ENCODE results near the gene SERPINC1.
"Not testable (repeated sequence)": the region's sequence is repeated elsewhere in the genome, so short reads cannot be mapped to it uniquely, and the experiment has no call there.

Gene SERPINC1

DNA sequence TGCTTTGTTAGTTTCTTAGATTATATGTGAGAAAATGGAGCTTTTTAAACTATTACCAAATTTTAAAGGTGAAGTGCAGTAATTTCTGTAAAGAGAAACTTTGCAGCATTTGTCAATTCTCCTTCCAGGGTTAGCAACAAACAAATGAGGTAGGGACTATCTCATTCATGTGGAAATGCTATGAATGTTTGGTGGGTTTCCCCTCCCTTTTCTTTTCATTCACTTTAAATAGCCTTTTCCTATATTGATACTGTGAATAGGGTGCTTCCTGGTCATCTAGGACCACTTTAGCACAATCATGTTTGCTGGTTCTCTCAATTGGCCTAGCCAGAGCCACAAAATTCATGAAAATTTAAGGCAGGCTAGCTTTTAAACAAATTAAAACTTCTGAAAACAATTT lies 28.4 kb downstream of the SERPINC1 start:
- no peak for DNase-seq

DNA sequence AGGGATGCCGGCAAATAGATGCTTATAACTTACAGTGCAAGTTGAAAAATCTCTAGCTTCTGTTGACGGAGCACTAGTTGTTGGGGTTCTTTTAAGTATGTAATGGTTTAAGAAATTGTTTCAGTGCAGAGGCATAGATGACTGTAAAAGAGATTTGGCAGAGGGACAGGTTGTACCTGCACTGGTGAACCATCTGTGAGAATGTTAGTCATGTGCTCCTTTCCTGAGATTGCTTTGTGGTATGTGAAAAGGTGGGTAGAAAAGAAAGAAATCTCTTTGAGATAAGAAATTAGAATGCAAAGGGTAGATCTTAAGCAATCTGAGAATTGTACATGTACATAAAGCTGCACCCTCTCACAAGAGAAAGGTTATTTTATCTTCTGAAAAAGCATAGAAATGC lies 29.5 kb downstream of the SERPINC1 start:
- no peak for DNase-seq

DNA sequence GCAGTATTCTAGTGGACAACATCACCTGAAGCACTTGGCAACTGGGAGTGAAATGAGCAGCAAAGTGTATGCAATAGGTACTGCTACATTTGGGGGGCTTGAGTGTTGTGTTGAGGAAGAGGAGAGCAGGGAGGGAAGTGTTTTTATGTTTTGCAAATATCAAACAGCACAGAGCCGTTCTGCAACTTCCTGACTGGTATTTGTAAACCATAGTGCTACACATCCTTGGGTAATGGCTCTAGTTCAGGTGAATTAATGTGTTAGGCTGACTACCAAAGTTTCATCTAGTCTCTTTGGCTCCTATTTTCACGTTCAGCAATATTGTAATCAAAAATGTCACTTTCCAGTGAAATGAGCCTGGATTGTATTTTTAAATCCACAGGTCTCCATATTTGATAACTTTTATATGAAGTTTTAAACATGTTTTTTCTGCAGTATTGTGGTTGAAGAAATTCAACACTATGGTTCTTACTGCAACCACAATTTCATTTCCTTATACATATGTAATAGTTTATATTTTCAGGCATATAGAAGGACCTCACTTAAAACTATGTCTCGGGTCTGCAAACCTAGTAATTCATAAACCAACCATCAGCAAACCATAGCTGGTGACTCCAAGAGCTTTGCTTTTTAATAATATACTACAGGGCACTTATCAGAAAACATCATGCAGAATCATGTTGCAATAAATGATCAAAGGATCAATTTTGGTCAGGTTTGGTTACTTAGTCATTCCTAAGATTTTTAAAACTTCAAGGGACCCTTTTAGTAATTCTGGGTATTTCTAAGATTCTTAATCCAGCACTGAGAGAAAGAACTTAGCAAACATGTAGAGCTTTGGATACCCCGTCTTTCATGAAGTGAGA lies 30.1 kb downstream of the SERPINC1 start:
- DNase-seq = no peak

DNA sequence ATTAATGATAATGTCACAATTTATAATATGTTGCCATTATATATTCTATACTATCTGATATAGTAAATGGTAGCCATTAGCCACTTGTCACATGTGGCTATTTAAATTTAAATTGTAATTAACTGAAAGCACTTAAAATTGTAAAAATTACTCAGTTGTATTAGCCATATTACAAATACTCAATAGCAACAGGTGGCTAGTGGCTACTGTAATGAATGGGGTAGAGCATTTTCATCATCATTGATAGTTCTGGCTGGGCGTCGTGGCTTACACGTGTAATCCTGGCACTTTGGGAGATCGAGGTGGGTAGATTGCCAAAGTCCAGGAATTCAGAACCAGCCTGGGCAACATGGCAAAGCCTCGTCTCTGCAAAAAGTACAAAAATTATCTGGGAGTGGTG lies 32.4 kb downstream of the SERPINC1 start:
- no peak for DNase-seq

DNA sequence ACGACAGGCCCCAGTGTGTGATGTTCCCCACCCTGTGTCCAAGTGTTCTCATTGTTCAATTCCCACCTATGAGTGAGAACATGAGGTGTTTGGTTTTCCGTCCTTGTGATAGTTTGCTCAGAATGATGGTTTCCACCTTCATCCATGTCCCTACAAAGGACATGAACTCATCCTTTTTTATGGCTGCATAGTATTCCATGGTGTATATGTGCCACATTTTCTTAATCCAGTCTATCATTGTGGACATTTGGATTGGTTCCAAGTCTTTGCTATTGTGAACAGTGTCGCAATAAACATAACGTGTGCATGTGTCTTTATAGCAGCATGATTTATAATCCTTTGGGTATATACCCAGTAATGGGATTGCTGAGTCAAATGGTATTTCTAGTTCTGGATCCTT lies 36.0 kb downstream of the SERPINC1 start:
- not testable (repeated sequence) for DNase-seq

DNA sequence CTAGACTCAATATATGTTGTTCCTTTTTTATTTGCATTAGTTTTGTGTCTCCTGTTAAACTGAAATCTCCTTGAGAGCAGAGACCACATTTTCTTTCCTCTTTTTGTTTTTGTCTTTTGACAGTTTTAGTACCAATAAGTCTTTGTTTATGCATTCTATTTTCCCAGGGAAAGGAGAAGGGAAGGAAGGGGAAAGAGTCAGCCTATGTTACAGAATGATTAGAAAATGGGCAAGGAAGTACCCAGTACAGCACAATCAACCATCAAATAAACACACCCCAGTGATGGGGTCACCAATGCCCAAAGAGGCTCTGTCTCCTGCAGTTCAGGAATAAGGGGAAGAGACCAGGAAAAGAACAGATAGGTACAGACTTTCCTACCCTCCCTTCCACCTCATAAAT lies 38.9 kb downstream of the SERPINC1 start:
- DNase-seq = no peak

DNA sequence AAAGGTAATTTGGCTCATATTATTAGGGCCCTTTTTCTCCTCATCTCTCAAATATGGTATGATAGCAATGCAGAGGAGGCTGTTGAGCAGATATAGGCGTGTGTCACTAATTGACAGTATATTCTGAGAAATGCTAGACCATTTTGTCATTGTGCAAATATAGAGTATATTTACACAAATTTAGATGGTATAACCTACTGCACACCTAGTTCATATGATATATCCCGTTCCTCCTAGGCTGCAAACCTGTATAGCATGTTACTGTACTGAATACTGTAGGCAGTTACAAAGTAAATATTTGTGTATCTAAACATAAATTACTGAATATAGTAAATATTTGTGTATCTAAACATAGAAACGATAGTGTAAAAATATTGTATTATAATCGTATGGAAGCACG lies 40.4 kb downstream of the SERPINC1 start:
- DNase-seq = no peak

DNA sequence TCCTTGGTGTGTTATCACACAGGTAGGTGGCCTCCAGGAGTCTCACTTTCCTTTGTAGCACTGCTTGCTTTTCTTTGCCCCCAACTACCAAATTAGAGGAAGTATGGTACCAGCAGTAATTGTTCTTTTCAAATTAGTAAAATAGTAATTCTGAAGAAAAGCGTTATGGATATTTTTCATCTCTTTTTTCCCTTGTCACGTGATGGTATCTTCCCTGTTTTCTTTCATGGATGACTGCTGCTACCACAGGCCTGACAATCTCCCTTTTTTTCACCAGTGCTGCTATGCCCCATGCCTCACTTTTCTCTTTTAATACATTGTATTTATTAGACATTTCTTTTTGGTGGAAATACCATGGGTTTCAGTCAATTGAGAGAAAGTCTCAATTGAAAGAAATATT lies 45.6 kb downstream of the SERPINC1 start:
- no peak for DNase-seq

DNA sequence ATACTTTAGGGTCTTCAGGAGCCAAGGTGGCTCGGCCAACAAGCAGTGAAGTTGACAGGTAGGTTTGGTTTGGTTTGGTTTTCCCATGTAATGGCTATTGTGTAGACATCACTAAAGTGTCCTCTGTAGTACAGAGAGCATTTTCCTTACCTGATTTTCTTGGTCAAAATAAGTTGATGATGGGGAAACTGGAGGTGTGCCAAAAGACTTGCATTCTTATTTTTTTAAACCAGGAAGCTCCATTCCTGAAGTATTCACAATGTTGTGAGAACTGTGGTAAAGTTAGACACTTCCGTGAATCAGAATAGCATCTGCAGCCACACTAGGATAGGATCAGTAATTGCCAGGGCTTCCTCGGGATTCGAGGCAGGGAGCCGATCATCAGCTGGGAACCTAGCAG lies 46.0 kb downstream of the SERPINC1 start:
- DNase-seq = no peak

DNA sequence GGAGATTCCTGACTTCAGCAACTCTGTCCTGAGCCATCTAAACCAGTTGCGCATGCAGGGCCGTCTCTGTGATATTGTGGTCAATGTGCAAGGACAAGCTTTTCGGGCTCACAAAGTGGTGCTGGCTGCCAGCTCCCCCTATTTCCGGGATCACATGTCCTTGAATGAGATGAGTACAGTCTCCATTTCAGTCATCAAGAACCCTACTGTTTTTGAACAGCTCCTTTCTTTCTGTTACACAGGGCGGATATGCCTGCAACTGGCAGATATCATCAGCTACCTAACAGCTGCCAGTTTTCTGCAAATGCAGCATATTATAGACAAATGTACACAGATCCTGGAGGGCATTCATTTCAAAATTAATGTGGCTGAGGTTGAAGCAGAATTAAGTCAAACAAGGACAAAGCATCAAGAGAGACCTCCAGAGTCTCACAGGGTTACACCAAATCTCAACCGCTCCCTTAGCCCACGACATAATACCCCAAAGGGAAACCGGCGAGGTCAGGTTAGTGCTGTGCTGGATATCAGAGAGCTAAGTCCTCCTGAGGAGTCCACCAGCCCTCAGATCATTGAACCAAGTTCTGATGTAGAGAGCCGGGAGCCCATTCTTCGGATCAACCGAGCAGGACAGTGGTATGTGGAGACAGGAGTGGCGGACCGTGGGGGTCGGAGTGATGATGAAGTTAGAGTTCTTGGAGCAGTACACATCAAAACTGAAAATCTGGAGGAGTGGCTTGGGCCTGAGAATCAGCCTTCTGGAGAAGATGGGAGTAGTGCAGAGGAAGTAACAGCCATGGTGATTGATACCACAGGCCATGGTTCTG lies 46.7 kb downstream of the SERPINC1 start:
- DNase-seq = no peak

DNA sequence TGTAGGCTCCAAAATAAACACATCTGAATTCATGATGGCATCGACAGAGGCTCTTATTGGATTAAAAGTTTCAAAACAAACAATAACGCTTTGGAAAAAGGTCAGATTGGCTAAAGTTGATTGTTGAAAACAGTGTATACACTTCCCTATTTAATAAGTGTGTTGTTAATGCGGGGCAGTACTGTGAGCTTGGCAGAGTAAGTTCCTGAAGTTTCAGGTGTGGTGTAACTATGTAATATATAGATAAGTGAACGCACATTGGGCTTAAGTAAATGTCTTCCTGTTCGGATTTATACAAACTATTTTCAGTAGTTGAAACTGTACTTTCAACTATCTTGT lies 48.1 kb downstream of the SERPINC1 start:
- no peak for DNase-seq

DNA sequence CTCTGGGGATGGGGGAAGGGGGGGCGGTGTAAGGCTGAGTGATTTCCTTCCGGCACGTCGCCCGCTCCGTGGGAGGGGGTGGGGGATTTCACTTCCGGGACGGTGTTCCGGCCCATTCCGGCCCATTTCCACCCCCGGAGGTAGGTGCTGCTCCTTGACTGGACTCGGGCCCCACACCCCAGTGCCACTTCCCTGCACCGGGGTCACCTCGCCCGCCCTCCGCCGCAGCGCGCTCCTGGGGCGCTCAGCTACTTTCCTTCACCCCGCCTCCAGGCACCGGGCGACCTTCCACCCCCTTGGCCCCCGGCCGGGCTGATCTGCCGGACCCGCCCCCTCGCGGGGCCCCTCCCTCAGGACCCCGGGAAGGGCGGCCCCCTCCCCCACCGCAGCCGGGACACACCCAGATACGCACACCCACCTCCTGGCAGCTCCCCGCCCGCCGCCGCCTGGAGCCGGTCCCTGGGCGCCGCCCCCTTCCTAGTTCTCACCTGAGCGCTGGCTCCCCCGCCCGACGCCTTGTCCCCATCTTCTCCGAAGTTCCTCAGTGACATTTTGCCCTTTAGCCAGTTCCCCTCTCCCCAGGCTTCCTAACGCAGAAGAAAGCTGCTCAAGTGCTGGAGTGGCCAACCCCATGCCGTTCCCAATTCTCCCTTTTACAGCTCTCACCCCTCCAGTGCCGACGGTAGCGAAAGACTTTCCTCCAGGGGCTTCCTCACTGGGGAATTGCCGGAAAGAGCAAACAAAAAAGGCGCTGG lies 48.7 kb downstream of the SERPINC1 start, which contains the start of gene ZBTB37:
TSS of gene ZBTB37 (plus strand) at position 115 of the 755 bp plus-strand sequence. CDS start 1,846 bp downstream, outside the sequence.
- DNase-seq = no peak

DNA sequence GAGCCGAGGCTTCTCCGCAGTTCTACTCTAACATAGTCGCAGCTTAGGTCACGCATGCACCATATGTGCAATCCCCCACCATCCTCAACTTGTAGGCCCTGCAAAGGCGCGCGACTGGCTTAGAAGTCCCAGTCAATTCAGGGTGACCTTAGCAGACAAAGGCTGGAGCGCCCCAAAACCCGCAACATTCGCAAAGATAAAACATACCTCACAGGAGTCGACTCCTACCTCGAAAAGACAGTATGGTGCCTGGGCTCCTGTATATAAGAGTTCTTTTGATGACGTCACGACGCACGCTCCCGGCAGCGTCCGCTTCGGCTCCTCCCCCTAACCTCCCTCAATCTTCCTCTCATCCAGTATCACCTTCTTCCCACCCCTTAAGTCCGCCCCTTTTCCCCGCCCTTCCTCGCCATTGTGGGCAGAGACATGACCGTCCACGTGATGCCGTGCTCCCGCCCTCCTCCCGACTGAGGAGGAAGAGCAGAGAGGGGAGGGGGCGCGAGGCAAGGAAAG lies 49.3 kb downstream of the SERPINC1 start, which contains the start of gene GAS5:
TSS of gene GAS5 (minus strand) at position 237 of the 513 bp plus-strand sequence.
- peak; percentile 100 for DNase-seq

DNA sequence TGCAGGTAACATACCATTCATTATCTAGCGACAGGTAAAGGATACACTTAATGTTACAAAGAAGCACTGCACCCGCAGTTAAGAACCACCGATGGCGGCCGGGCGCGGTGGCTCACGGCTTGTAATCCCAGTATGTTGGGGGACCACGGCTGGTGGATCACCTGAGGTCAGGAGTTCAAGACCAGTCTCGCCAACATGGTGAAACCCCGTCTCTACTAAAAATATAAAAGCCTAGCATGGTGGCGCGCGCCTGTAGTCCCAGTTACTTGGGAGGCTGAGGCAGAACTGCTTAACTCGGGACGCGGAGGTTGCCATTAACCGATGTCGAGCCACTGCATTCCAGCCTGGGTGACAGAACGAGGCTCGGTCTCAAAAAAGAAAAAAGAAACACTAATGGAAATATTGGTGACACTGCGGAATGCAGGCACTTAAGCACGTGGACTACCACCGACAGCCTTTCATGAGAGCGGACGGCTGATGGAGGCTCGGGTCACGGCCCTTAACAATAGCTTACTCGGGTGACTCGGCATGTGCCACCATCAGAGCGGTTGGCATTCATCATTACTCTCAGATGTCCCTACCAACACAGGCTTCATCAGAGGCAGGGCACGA lies 49.9 kb downstream of the SERPINC1 start:
- DNase-seq = no peak

DNA sequence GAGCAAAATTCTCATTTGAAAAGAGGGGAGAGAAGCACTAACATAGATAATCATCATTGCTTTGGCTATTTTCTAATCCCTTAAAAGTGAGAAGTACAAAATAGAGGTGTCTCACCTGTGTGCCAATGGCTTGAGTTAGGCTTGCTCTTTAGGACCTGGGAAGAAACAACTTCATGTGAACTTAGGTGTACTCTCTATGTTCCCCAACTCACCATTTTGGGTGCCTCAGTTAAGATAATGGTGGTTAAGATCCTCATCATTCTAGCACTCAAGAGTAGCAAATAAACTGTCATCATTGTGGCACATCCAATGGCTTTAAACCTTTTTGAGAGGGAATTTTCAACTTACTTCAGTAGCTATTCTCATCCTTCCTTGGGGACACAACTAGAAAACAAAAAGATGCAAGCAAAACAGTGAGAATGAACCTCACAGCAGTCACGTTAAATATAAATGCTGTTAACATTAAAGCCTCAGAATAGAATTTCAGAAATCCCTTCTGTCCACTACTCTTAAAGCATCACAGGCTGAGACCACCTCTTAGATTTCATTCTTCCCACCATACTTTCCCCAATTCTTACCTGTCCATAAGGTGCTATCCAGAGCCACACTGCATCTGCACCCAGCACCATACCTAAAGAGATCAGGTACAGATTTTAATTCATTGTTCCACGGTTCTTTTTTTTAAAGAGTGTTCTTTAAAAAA lies 50.6 kb downstream of the SERPINC1 start:
- no peak for DNase-seq

DNA sequence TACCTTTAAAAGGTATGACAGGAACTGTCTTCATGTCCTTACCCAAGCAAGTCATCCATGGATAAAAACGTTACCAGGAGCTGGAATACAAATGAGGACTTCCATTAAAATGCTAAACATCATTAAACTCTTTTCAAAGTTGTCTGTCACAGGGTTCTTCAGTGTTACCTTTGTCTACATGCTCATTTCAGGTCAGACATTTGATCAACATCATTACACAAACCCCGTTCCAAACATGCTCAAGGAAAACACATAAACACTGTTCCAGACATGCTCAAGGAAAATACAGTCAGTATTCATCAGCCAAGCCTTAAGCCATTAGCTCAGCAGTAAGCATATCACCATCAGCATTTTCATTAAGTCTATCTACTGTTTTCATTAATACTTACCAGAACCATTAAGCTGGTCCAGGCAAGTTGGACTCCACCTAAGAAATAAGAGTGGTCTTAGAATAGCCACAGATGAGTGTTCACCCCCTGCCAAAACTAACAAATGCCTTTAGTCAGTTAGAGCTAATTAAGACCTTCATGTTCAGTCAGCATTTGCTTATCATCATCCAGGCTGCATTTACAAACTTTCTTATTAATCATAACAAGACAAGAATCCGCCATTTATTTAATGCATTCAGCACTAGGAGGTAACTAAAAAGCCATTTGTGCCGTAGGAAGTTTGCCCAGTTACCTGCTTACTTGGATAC lies 51.5 kb downstream of the SERPINC1 start:
- DNase-seq = peak; percentile 46

DNA sequence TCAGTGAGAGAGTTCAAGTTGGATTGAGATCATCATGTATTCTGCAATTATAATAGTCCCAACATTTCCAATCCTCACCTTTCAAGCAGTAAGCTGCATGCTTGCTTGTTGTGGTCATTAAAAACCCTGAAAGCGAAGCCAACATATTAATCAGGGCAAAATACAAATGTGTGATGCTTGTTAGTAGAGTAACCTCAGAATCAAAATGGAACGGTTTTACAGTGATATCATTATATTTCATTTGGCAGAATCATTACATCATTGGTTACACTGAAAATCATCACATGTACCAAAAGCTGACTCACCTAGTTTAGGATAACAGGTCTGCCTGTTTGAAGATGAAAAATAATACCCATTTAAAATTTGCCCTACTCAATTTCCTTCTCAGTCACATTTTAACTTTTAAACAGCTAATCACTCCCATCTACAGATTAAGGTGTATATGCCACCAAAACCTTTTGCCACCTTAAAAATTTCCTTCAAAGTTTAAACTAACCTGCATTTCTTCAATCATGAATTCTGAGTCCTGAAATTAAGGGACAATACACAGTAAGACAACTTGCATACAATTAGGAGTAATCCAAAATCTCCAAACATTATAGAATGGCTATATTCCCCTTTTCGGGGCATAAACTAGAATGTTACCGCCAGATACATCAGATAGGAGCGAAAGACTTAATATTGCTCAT lies 52.8 kb downstream of the SERPINC1 start:
- DNase-seq = no peak

DNA sequence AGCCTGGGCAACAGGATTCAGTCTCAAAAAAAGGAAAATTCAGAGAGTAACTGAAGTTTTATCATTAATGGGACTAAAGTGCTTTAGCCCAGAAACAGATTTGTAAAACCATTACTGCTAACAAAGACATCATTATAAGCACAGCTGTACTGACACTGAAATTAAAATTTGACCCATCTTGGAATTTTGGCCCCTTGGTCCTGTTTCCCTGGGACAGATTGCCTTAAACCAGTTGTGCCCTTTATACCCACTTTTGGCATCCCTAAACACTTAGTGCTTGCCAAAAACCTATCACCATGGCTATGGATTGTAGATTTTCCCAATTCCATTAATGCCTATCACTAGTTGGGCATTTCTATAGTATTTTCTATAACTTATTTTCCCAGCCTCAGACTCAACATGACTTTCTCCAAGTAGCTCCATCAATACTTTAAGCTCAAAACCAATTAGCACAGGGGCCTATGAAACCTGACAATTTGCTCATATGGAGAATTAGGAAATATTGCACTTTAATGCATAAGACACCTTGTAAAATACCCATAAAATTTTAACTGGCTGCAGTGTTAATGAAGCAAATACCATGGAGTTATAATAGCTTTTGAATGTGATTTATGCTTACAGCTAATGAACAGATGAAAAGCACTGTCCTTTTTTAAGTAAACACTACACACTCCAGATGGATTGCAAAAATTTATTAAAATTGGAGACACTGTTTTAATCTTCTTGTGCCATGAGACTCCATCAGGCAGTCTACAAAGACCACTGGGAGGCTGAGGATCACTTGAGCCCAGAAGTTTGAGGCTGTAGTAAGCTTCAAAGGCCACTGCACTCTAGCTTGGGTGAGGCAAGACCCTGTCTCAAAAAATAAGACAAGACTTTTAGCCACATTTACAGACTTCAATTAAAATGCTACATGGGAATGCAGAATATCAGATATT lies 53.6 kb downstream of the SERPINC1 start:
- no peak for DNase-seq

DNA sequence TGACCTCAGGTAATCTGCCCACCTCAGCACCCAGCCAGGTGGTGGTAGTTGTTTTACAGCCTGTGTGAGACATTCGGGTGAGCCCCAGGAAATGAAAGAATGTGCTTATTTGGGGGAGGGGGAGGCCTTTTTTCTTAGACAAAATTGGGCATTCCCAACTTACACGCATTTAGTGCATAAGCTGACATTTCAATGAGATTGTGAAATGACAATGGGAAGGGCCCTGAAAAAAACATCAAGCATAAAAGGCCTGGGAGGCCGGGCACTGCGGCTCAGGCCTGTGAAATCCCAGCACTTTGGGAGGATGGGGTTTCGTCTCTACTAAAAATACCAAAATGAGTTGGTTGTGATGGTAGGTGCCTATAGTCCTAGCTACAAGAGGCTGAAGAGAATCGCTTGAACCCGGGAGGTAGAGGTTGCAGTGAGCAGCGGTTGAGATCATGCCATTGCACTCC lies 54.3 kb downstream of the SERPINC1 start:
- no peak for DNase-seq
